Bone marrow (tissue), 2 donors: ENCODE data around the gene OSBPL9.

Experiments used
- DNase-seq, 2 donors: peaks; one replicate each; lab custom pipeline; 2025; lab: John Stamatoyannopoulos, UW

OSBPL9 gene, protein sequence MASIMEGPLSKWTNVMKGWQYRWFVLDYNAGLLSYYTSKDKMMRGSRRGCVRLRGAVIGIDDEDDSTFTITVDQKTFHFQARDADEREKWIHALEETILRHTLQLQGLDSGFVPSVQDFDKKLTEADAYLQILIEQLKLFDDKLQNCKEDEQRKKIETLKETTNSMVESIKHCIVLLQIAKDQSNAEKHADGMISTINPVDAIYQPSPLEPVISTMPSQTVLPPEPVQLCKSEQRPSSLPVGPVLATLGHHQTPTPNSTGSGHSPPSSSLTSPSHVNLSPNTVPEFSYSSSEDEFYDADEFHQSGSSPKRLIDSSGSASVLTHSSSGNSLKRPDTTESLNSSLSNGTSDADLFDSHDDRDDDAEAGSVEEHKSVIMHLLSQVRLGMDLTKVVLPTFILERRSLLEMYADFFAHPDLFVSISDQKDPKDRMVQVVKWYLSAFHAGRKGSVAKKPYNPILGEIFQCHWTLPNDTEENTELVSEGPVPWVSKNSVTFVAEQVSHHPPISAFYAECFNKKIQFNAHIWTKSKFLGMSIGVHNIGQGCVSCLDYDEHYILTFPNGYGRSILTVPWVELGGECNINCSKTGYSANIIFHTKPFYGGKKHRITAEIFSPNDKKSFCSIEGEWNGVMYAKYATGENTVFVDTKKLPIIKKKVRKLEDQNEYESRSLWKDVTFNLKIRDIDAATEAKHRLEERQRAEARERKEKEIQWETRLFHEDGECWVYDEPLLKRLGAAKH

DNA sequence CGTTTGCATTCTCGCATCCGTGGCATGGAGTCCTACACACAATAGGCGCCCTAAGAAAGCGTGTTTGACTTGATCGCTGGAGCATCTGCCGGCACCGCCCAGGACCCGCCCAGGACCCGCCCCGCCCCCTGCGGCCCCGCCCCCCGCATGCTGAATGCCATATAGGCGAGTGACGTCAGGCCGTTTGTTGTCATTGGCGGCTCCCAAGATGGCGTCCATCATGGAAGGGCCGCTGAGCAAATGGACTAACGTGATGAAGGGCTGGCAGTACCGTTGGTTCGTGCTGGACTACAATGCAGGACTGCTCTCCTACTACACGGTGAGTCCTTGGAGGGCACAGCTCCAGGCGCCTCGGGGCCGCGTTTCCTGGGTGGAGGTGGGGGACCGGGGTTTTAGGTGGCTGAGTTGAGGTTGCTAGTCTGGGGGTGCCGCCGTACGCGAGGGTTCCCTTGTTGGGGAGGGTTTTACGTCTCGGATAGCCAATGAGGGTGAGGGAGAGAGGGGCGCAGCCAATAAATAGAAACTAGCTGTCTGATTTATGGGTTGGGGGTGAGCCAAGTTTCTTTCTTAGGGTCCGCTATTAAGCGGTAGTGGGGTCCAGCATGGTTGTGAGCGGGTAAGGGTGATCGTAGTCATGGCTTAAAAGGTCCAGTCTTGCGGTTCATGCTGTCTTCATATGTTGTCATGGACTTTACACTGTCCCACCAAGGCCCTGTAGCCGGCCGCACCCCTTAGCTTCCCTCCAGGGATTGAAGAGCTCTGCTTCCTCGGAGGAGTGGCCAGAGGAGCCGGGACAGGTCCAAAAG is at the start of gene OSBPL9:
Gene OSBPL9, plus strand, starts transcription at position 190 of the 806 bp plus-strand sequence. Its CDS starts 19 bp downstream, at position 209.
- DNase-seq, result peak; percentile 82 to 90

DNA sequence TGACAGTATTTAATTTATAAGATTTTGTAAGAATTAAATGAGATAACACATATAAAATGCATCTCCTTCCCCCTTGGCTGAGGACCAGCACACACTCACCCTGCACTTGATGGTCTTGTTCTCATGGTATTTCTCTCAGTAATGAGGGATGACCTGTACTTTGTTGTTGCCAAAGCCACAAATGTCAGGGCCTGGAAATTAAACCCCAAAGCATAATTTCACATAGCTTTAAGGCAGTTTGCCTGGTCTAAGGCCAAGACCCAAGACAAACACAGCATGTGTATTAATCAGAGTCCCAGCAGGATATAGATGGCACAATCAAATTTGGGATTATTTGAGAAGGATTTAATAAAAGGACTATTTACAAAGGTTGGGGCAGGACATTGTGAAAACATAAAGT is 49.2 kb upstream of the OSBPL9 start:
- DNase-seq, result no peak

DNA sequence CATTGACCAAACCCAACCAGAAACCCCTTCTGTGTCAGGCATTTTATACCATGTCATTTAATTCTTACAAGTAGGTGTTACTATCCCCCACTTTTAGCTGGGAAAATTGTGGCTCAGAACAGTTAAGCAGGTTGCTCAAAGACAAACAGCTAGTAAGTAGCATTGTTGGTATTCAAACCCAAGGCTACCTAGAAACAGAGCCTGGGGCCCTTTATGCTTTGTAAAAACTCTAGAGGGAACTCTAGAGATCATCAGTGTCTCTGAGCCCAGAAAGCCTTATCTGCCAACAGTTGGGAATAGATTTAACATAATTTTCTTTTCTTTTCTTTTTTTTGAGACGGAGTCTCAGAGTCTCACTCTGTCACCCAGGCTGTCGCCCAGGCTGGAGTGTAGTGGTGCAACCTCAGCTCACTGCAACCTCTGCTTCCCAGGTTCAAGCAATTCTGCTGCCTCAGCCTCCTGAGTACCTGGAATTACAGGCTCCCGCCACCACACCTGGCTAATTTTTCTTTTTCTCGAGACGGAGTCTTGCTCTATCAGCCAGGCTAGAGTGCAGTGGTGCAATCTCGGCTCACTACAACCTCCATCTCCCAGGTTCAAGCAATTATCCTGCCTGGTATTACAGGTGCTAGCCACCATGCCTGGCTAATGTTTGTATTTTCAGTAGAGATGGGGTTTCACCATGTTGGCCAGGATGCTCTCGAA is 48.5 kb upstream of the OSBPL9 start:
- no peak for DNase-seq

DNA sequence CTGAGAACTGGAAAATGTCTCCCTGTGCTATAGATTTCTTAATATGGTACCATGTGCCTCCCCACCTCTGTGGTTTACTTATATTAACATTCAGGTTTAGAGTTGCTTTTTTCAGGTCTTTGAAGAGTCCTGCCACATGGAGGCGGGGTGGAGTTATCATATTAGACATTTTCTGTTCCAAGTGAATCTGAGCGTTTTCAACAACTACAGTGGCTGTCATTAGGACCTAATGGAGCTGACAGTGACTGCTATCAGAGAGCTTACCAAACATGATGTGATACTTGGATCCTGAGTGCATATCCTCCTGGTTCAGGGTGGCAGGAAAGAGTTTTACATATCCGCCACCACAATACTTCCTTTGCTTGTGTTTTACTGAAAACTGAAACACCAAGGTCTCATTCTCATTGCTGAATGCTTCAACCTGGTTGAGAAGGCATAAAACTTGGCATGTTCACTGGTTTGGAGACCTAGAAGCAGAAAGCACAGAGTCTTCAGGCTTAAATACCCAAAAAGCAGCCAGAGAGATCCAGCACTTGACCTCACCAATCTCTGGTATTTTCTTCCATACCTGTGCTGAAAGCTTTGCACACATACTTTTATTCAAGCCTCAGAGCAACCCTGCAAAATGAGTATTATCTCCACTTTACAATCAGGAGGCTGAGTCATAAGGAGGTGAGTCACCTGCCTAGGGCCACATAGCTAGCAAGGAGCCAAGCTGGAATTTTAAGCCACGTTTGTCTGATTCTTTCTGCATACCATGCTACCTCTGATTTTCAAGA is 47.4 kb upstream of the OSBPL9 start:
- peak in 1 of 2 donors; percentile 83 for DNase-seq

DNA sequence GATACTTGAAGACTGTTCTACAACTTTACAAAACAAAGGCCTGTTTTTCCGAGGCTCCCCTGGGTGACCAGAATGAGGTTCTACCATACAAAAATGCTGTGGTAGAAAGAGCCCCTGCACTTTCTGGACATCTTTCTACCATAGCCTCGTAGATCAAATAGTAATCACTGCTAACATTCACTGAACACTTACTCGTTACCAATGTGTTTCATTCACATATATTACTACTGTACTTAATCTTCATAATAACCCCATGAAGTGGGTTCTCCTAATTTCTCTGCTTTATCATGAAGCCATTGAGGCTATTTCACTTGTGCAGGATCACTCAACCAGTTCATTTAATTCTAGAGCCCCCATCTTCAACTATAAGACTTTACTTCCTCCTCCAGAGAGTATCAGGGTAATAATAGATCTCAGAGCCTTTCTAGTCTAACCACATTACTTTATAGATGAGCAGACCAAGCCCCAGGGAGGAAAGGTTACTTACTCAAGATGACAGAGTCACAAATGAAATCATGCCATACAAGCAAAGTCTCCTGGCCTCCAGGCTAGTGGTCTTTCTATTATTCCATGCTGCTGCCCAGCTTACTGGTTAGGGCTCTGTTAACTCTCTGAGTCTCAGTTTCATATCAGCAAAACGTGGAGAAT is 46.7 kb upstream of the OSBPL9 start:
- peak in 1 of 2 donors; percentile 48 for DNase-seq

DNA sequence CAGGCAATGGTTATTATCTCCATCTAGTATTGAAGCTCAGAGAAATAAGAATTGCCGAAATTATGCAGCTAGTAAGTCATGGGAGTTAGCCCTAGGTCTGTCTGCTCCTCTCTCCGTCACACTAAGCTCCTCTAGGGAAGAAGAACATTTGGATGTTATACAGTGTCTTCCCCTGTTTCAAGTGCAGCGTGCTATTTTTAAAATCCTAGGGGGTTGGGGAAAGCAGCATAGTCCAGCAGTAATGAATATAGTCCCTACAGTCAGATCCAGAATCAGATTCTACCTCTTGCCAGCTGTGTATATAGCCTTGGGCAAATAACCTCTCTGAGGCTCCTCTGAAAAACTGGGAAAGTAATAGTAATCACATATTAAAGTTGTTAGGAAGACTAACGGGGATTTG is 44.5 kb upstream of the OSBPL9 start:
- DNase-seq, result no peak

DNA sequence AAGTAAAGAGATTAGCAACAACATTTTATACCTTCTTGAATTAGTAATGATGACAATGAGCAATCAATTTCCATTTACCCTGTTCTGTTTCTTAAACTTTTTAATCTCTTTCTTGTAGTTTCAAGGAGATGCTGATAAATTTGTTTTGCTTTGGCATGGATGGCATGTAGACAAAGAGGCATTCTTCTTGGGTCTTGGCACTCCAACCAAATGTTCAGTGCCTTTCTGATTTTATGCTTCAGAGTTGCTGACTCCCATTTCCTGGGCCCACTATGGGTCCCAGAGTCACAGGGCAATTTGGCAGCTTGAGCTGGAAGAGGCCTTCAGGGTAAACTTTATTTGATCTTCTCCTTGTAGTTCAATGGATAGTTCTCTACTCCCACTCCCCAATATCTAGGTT is 42.1 kb upstream of the OSBPL9 start:
- no peak for DNase-seq

DNA sequence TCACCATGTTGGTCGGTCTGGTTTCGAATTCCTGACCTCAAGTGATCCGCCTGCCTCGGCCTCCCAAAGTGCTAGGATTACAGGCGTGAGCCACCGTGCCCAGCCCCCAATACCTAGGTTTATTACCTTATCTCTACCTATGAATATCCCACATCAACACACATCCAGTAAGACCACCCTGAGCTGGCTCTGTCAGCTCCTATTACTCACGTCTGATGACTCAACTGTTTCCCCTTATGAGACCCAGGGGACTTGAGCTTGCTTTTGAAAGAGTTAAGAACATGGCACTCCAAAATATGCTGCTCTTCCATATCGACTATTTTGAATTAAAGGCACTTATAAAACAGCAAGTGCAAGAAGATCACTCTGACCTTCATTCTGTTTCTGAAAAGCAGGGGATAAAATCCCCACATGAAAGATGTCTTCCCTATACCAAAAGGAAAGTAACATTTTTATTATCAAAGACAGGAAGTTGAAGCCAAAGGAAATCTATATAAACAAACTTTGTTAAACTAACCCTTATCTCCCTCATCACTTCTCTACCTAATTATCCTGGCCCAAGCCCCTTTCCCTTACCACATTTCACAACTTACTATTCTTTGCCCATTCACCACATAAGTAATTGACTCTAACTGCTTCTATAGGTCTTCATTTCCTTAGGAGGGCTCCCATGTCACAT is 41.3 kb upstream of the OSBPL9 start:
- peak in 1 of 2 donors; percentile 77 for DNase-seq

DNA sequence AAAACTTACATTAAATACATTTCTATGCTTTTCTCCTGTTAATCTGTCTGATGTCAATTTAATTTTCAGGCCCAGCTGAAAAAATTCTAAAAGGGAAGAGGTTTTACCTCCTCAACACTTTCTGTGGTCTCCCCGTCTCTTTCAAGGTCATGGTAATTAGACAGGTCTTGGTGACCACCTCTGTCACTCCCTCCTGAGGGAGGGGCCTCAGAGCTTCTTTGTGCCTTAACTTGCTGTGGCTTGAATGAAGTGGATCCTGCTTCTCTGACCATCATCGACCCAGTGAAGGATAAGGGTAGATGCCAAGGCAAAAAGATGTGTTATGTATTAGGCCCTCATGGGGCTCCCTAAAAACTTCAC is 40.8 kb upstream of the OSBPL9 start:
- DNase-seq, result no peak

DNA sequence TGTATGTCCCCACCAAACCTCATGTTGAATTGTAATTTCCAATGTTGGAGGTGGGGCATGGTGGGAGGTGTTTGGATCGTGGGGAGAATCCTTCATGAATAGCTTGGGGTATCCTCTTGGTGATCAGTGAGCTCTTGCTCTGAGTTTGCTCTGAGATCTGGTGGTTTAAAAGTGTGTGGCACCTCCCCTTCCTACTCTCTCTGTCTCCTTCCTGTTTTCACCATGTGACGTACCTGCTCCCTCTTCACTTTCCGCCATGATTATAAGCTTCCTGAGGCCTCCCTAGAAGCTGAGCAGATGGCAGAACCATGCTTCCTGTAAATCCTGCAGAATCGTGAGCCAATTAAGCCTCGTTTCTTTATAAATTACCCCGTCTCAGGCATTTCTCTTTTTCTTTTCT is 40.0 kb upstream of the OSBPL9 start:
- no peak for DNase-seq

DNA sequence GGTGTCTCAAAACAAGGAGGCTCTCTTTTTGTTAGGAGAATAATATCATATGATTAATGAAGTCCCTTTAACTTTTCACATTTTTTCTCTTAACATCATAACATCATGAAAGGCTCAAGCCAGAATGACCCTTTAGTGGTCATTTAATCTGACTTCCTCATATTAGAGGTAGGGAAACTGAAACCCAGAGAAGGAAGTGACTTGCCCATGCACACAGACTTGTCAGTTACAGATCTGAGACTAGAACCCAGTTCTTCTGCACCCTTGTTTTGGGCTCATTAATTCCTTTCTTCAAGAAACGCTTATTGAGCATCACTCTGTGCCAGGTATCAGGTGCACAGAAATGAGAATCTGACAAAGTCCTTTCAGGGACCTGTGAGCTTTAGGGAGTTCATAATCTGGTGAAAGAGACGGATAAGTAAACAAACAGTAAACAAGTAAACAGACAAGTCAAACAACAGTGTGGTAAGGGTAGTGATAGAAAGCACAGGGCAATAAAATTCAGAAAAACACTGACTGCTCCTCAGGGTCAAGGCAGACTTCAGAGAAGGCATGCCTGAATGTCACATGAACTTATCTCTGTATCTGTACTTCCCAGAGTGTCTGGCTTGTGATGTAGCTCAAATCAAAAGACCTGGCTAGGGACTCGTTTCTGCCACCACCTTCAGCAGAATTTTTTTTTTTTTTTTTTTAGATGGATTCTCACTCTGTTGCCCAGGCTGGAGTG is 38.3 kb upstream of the OSBPL9 start:
- DNase-seq, result no peak

DNA sequence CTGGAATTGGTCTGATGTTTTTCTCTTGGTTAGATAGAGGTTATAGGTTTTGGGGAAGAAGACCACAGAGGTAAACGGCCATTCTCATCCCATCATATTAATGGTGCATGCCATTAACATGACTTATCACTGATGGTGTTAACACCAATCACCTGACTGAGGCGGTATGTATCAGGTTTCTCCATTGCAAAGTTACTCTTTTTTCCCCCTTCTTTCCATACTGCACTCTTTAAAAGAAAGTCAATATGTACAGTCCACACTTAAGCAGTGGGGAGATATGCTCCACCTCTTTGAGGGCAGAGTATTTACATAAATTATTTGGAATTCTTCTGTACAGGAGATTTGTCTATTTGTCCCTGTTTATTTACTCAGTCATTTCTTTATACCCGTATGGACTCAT is 35.7 kb upstream of the OSBPL9 start:
- DNase-seq, result no peak

DNA sequence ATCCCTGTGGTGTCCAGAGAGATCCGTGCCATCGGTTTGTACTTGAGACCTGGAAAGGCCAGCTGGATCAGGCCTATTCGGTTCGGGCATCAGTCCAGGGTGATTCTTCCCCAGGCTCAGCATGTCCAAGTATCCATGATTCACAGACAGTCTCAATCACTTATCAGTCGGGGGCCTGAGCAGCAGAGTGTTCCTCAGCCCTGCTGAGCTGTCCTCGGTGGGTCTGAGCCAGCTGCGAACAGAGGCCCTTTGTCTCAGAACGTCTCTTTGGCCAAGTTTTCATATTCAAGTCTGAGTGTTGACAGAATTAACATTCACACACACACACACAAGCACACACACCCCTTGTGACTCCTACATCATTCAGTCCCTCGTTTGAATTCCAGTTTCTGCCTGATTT is 33.4 kb upstream of the OSBPL9 start:
- no peak for DNase-seq

DNA sequence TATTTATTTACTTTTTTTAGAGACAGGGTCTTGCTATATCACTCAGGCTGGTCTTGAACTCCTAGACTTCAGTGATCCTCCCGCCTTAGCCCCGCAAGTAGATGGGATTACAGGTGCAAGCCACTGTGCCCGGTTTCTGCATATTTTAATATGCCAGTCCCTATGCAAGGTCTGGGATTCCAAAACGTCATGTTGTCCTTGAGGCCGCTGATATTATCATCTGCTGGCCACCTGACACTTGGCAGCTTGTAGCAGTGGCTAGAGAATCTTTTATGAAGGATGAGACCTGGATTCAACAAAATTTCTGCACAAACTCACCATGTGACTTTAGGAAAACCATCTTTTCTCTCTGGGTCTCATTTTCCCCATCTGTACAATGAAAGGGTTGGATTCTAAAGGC is 32.9 kb upstream of the OSBPL9 start:
- no peak for DNase-seq

DNA sequence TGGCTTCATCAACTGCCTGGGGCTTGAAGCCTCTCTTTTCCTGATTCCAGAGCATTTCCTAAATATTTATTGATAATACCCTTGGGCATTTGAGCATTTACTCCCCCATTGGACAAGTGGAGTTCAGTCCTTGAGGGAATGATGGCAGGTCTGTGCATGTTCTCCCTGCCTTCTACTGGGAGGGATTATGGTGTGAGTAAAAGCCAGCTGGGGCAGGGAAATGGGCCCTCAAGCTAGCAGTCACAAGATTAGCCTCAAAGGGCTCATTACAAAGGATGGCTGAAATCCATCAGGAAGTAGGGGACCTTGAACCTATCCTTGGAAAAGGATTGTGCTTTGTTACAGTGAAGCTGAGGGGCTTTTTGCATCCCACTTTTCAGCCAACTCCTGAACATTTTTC is 24.2 kb upstream of the OSBPL9 start:
- DNase-seq, result no peak

DNA sequence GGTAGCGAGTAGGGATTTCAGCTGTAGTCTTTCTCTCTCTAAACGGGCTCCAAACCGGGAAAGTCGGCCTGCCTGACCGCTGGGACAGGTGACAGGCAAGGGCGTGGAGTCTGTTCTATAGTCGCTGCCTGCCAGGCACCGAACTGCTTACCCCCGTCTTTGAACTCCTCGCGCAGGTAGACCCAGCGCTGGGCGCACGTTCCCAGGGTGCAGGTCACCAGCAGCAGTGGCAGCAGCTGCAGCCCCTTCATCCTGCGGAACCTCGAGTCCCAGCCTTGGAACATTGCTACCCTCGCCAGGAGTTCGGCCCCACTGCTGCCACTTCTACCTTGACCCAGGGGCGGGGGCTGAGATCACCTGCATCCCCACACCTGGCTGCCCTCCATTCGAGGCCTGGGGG is 22.2 kb upstream of the OSBPL9 start:
- no peak for DNase-seq

DNA sequence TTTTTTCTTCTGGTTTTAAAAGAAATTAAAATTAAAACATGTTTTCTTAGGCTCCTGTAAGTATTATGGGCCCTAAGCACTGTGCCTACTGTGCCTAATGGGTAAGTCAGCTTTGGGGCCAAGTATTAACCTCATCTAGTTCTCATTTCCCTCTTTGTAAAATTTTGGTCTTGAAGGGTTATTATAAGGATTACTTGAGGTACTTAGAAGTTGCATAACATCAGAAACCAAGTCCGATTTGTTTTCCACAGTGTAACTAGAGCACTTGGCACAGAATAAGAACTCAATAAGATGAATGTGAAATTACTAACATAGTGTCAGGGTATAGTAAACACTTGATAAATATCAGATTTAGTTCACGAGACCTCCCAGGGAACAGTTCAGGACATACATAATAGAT is 16.4 kb upstream of the OSBPL9 start:
- no peak for DNase-seq

DNA sequence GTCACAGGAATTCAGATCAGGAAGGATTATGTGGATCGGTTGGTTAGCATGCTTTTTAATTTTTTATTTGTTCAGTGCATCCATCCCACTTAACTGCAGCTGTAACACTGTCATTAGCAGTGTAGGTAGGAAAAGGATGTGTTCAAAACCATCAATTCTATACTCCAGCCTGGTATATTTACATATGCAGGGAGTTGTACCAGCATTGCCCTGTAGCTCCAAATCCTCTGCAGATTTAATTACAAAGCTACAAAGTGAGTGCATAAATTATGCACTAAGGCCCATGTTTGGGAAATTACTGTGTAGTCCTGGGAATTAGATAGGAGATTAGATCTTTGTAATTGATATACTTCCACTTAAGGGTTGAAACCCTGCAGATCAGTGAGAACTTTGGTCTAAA is 15.9 kb upstream of the OSBPL9 start:
- no peak for DNase-seq

DNA sequence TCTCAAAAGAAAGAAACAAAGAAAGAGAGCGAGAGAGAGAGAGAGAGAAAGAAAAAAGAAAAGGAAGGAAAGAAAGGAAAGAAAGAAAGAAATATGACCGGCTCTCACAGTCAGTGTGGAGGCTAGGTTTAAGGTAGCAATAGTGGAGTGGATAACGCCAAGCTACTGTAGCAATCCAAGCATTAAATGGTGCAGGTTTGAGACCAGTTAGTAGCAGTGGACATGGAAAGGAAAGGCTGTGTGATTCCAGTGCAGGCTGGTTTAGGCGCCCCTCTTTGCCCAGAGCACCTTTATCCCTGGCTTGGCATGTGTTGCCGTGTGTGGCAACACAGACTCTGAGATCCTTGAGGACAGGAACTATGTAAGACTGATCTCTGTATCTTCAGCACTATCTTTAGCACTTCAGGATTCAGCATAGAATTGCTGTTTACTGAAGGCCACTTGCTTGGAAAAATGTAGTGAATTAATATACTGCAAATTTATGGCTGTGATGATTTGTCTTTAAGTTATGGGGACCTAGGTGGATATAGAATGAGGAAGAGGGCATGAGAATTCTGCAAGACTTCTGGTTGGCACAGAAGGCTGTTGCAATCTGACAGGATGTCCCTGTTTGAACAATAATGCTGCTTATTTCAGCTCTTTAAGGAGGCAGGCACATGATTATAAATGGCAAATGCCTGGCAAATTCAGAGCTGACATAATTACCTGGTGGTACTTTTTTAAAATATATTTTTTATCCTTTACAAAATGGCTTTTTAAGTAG is 10.8 kb upstream of the OSBPL9 start:
- DNase-seq, result peak in 1 of 2 donors; percentile 37
